SK-N-SH (cell line): ENCODE measurements around the gene TMEM212. TPM values are rescaled to one million over a fixed set of nuclear protein-coding genes. Genes with fewer than 3 reads are reported as not detected.

Source experiments
- CTCF ChIA-PET: fragments of 300-600, 350-600 bp; formaldehyde crosslinking; extraction: SDS; loops from one replicate; lab custom pipeline; 2021; lab: Yijun Ruan, JAX
- POLR2A ChIA-PET: fragments of 350-600 bp; sonication (Branson Sonifier 250); formaldehyde crosslinking; extraction: SDS; loops from one replicate; lab custom pipeline; 2020; ENCODE audit warnings: antibody characterized with exemption, inconsistent platforms; lab: Yijun Ruan, JAX
- DNase-seq: peaks from one replicate; pipeline ENCODE4 v3.0.0; 2012
- H2AFZ ChIP-seq: fragments of 200-600 bp; sonication (generic); 2 replicates; pipeline ENCODE4 v1.8.1; 2016; ENCODE audit warnings: antibody characterized with exemption, mild to moderate bottlenecking, low read depth
- H3F3A ChIP-seq: fragments of 200-600 bp; sonication (generic); replicated peaks from 2 replicates; pipeline ENCODE3; 2016; ENCODE audit warnings: antibody characterized with exemption, mild to moderate bottlenecking; ENCODE audit not compliant: insufficient read depth
- H3K27ac ChIP-seq, 2 experiments: fragments of 200-500 bp in 1 of 2; fragments of 200-600 bp in 1 of 2; sonication (Bioruptor generic) in 1 of 2; sonication (generic), shearing (Covaris generic) in 1 of 2; 2 replicates each; pipeline versions ENCODE4 v1.5.1 to v1.6.1; 2014 to 2016; ENCODE audit warnings: low read depth in 2 of 2, inconsistent platforms in 1 of 2, low read length in 1 of 2, mild to moderate bottlenecking in 1 of 2, mixed read lengths in 1 of 2
- H3K27me3 ChIP-seq: fragments of 200-600 bp; sonication (generic), shearing (Covaris generic); 2 replicates; pipeline ENCODE4 v1.6.1; 2016; ENCODE audit warnings: mixed run types; ENCODE audit not compliant: insufficient read depth
- H3K36me3 ChIP-seq, 2 experiments: fragments of 200-500 bp in 1 of 2; fragments of 200-600 bp in 1 of 2; sonication (Bioruptor generic) in 1 of 2; sonication (generic) in 1 of 2; replicated peaks in 1 of 2; 2 replicates each; pipeline versions ENCODE3 to v1.5.1; 2014 to 2016; ENCODE audit warnings: low read length in 1 of 2, mild to moderate bottlenecking in 1 of 2; ENCODE audit not compliant: insufficient read depth in 2 of 2, control insufficient read depth in 1 of 2
- H3K4me1 ChIP-seq, 2 experiments: fragments of 200-500 bp in 1 of 2; fragments of 200-600 bp in 1 of 2; sonication (Bioruptor generic) in 1 of 2; sonication (generic), shearing (Covaris generic) in 1 of 2; 2 replicates each; pipeline versions ENCODE4 v1.5.1 to v1.6.1; 2014 to 2016; ENCODE audit warnings: low read depth in 1 of 2, low read length in 1 of 2, mixed run types in 1 of 2; ENCODE audit not compliant: insufficient read depth in 2 of 2, control insufficient read depth in 1 of 2
- H3K4me2 ChIP-seq: fragments of 200-600 bp; sonication (generic), shearing (Covaris generic); 2 replicates; pipeline ENCODE4 v1.6.1; 2017; ENCODE audit warnings: mixed run types
- H3K4me3 ChIP-seq, 2 experiments: fragments of 200-500 bp in 1 of 2; fragments of 200-600 bp in 1 of 2; sonication (Bioruptor generic) in 1 of 2; sonication (generic), shearing (Covaris generic) in 1 of 2; 2 replicates each; pipeline versions ENCODE4 v1.5.1 to v1.8.1; 2014 to 2016; ENCODE audit warnings: low read depth in 2 of 2, inconsistent platforms in 1 of 2, low read length in 1 of 2, mild to moderate bottlenecking in 1 of 2, mixed read lengths in 1 of 2, moderate library complexity in 1 of 2
- H3K79me2 ChIP-seq: fragments of 200-600 bp; sonication (generic); 2 replicates; pipeline ENCODE4 v1.8.1; 2017; ENCODE audit warnings: mild to moderate bottlenecking; ENCODE audit not compliant: insufficient read depth
- H3K9ac ChIP-seq: fragments of 200-600 bp; sonication (generic); 2 replicates; pipeline ENCODE4 v1.6.1; 2017; ENCODE audit warnings: mixed run types
- H3K9me2 ChIP-seq: fragments of 200-600 bp; sonication (generic); 2 replicates; pipeline ENCODE4 v1.6.1; 2017; ENCODE audit warnings: mixed run types
- H3K9me3 ChIP-seq: fragments of 200-600 bp; sonication (generic); 2 replicates; pipeline ENCODE4 v1.6.1; 2017; ENCODE audit warnings: mixed run types, mild to moderate bottlenecking, moderate library complexity
- H4K20me1 ChIP-seq: fragments of 200-600 bp; sonication (generic); 2 replicates; pipeline ENCODE4 v1.6.1; 2017; ENCODE audit warnings: mild to moderate bottlenecking, mixed run types; ENCODE audit not compliant: insufficient read depth
- ELF1 ChIP-seq: IDR thresholded peaks from 2 replicates; pipeline ENCODE4 v1.4.0; 2012
- EP300 ChIP-seq, 2 experiments: IDR thresholded peaks; 2 replicates each; pipeline versions ENCODE4 v1.4.0 to v1.6.1; 2012; ENCODE audit warnings: borderline replicate concordance in 1 of 2, low read depth in 1 of 2, low read length in 1 of 2
- EZH2phosphoT487 ChIP-seq: fragments of 200-600 bp; sonication (generic); IDR thresholded peaks from 2 replicates; pipeline ENCODE4 v1.6.1; 2017; ENCODE audit warnings: low read depth, mixed run types, mild to moderate bottlenecking, antibody characterized with exemption, moderate library complexity, borderline replicate concordance
- FOSL2 ChIP-seq: IDR thresholded peaks from 2 replicates; pipeline ENCODE4 v1.4.0; 2012; ENCODE audit warnings: low read depth, mild to moderate bottlenecking, moderate library complexity, borderline replicate concordance
- GABPA ChIP-seq: IDR thresholded peaks from 2 replicates; pipeline ENCODE4 v1.4.0; 2012; ENCODE audit warnings: low read depth, mild to moderate bottlenecking
- GATA2 ChIP-seq: sonication (generic); formaldehyde crosslinking; IDR thresholded peaks from 2 replicates; pipeline ENCODE4 v1.5.0; 2020; ENCODE audit warnings: mild to moderate bottlenecking, missing genetic modification reagents
- IRF3 ChIP-seq: fragments of 150-350 bp; IDR thresholded peaks from 2 replicates; pipeline ENCODE4 v1.6.1; 2016; ENCODE audit warnings: mild to moderate bottlenecking, low read depth, low read length
- JUND ChIP-seq: IDR thresholded peaks from 2 replicates; pipeline ENCODE4 v1.4.0; 2012
- MAX ChIP-seq: IDR thresholded peaks from 2 replicates; pipeline ENCODE4 v1.4.0; 2012; ENCODE audit warnings: low read depth
- MEF2A ChIP-seq: IDR thresholded peaks from 2 replicates; pipeline ENCODE4 v1.4.0; 2012; ENCODE audit warnings: low read depth, borderline replicate concordance
- MXI1 ChIP-seq: IDR thresholded peaks from 2 replicates; pipeline ENCODE4 v1.6.1; 2012; ENCODE audit warnings: mild to moderate bottlenecking, low read depth, low read length, improper control_type of control experiment
- RAD21 ChIP-seq: IDR thresholded peaks from 2 replicates; pipeline ENCODE4 v1.6.1; 2012; ENCODE audit warnings: mild to moderate bottlenecking, low read length
- RFX5 ChIP-seq: IDR thresholded peaks from 2 replicates; pipeline ENCODE4 v1.6.1; 2012; ENCODE audit warnings: mild to moderate bottlenecking, improper control_type of control experiment, low read length
- RXRA ChIP-seq: IDR thresholded peaks from 2 replicates; pipeline ENCODE4 v1.4.0; 2012; ENCODE audit warnings: low read depth, mild to moderate bottlenecking, borderline replicate concordance
- SIN3A ChIP-seq: IDR thresholded peaks from 2 replicates; pipeline ENCODE4 v1.6.1; 2012; ENCODE audit warnings: low read depth, mild to moderate bottlenecking, low read length, moderate library complexity, borderline replicate concordance
- TCF12 ChIP-seq: IDR thresholded peaks from 2 replicates; pipeline ENCODE4 v1.4.0; 2012
- TEAD4 ChIP-seq: IDR thresholded peaks from 2 replicates; pipeline ENCODE4 v1.4.0; 2012; ENCODE audit warnings: mild to moderate bottlenecking, borderline replicate concordance; ENCODE audit not compliant: insufficient read depth
- USF1 ChIP-seq: IDR thresholded peaks from 2 replicates; pipeline ENCODE4 v1.4.0; 2012; ENCODE audit warnings: low read depth, borderline replicate concordance
- YY1 ChIP-seq: IDR thresholded peaks from 2 replicates; pipeline ENCODE4 v1.4.0; 2012; ENCODE audit warnings: low read depth, mild to moderate bottlenecking
- WGBS: methylation state at CpG from one replicate; pipeline ENCODE4 v1.1.6; 2017; ENCODE audit warnings: low lambda C conversion rate; 5-methylcytosine and 5-hydroxymethylcytosine counted together
- polyA plus RNA-seq, 3 experiments: library from polyadenylated mRNA; depleted of rRNA; stranded (reverse); fragments of >200 nt; gene quantifications; 2 replicates each; pipeline ENCODE4 v1.2.3, GENCODE V29; 2012
- TF ChIP-seq, protein P1 (sequence below): IDR thresholded peaks from 2 replicates; pipeline ENCODE4; 2012
- TF ChIP-seq, protein P2 (sequence below): IDR thresholded peaks from 2 replicates; pipeline ENCODE4 v1.4.0; 2012; ENCODE audit warnings: low read depth, borderline replicate concordance
- TF ChIP-seq, protein P3 (sequence below): fragments of 150-350 bp; IDR thresholded peaks from 2 replicates; pipeline ENCODE4 v1.6.1; 2017; ENCODE audit warnings: antibody characterized with exemption, low read length, low read depth, borderline replicate concordance
- TF ChIP-seq, protein P4 (sequence below): IDR thresholded peaks from 2 replicates; pipeline ENCODE4 v1.6.1; 2012; ENCODE audit warnings: mild to moderate bottlenecking, low read depth, low read length, moderate library complexity

Gene TMEM212
- polyA plus RNA-seq, 1 of the 3 experiments (the other 2 are of a cell fraction) = not detected

DNA sequence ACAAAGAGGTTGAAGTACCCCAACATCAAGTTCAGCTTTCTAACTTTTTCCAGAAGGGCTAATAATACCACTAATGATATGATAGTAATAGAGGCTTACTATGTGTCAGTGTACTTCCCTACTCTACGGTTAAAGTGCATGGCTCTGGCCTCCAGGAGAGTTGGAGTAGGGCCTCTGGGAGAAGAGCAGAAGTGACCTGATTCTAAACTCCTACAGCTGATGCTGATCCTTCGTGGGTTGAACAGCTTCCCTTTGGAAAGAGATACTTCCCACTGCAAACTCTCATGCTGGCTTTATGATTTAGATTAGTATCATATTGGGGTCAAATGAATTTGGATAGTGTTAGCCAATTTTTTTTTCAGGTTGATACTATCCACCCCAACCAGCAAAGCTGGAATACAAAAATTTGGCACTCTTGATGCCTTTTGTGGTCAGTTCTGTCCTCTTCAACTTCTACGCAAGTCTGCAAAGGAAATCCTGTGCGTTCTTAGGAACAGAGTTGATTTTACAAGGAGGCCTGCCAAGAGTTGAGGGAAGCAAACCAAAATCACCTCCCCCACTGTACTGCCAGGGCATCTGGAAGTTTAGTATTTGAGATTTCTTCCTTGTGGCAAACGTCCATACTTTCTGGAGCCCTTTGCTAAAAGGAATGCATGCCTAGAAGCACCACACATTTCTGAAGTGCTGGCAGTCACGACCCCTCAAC lies 17.8 kb downstream of the TMEM212 start:
- WGBS = 60% methylated on average over 6 of the region's 6 CpGs
- H2AFZ ChIP-seq = peak overlapping the region; percentile 37; the same call in 1 of the 2 replicates
- H3K4me1 ChIP-seq = peaks cover 0 to 11% of the 10 kb centered on the region in 2 experiments; a peak in 1 of 4 replicates
- no peak overlapping the region for H3K4me2 ChIP-seq
- H3K27me3 ChIP-seq = no peaks in the 10 kb centered on the region
- H3K79me2 ChIP-seq = no peaks in the 10 kb centered on the region
- peak overlapping the region; percentile 40 to 67 for H3K27ac ChIP-seq
- no peak overlapping the region for H3K9ac ChIP-seq
- H3F3A ChIP-seq = no peaks in the 10 kb centered on the region
- no peaks in the 10 kb centered on the region for H3K9me2 ChIP-seq
- CTCF ChIA-PET = no interaction called here
- no peaks in the 10 kb centered on the region for H4K20me1 ChIP-seq
- no peak overlapping the region for H3K4me3 ChIP-seq
- H3K9me3 ChIP-seq = 0 out of 2 replicates have a peak, but pooled peaks cover under 1% of the 10 kb centered on the region
- H3K36me3 ChIP-seq = no peaks in the 10 kb centered on the region
- POLR2A ChIA-PET = no interaction called here
- no peak for DNase-seq
- TF ChIP-seq RXRA (0 out of 2 replicates have a peak, but pooled peaks have one; percentile 42), EP300 (IDR thresholded peaks at IDR 0.05; ENCODE audit: borderline replicate concordance in 1 of 2, low read depth in 1 of 2, low read length in 1 of 2) (no peak), IRF3 (no peak), JUND (no peak), MXI1 (no peak), TEAD4 (no peak; the same call in 1 of the 2 replicates), SIN3A (peak; percentile 22; the same call in 1 of the 2 replicates), TCF12 (peak; percentile 70), MAX (no peak), ELF1 (no peak), YY1 (no peak), GATA2 (CRISPR knock-in tag) (no peak), RAD21 (no peak), MEF2A (no peak), FOSL2 (no peak), EZH2phosphoT487 (no peak), GABPA (no peak), RFX5 (no peak), USF1 (no peak)
- TF ChIP-seq, protein P1, sequence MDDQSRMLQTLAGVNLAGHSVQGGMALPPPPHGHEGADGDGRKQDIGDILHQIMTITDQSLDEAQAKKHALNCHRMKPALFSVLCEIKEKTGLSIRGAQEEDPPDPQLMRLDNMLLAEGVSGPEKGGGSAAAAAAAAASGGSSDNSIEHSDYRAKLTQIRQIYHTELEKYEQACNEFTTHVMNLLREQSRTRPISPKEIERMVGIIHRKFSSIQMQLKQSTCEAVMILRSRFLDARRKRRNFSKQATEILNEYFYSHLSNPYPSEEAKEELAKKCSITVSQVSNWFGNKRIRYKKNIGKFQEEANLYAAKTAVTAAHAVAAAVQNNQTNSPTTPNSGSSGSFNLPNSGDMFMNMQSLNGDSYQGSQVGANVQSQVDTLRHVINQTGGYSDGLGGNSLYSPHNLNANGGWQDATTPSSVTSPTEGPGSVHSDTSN = no peak
- TF ChIP-seq, protein P2, sequence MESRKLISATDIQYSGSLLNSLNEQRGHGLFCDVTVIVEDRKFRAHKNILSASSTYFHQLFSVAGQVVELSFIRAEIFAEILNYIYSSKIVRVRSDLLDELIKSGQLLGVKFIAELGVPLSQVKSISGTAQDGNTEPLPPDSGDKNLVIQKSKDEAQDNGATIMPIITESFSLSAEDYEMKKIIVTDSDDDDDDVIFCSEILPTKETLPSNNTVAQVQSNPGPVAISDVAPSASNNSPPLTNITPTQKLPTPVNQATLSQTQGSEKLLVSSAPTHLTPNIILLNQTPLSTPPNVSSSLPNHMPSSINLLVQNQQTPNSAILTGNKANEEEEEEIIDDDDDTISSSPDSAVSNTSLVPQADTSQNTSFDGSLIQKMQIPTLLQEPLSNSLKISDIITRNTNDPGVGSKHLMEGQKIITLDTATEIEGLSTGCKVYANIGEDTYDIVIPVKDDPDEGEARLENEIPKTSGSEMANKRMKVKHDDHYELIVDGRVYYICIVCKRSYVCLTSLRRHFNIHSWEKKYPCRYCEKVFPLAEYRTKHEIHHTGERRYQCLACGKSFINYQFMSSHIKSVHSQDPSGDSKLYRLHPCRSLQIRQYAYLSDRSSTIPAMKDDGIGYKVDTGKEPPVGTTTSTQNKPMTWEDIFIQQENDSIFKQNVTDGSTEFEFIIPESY = no peak
- TF ChIP-seq, protein P3, sequence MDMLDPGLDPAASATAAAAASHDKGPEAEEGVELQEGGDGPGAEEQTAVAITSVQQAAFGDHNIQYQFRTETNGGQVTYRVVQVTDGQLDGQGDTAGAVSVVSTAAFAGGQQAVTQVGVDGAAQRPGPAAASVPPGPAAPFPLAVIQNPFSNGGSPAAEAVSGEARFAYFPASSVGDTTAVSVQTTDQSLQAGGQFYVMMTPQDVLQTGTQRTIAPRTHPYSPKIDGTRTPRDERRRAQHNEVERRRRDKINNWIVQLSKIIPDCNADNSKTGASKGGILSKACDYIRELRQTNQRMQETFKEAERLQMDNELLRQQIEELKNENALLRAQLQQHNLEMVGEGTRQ = no peak
- TF ChIP-seq, protein P4, sequence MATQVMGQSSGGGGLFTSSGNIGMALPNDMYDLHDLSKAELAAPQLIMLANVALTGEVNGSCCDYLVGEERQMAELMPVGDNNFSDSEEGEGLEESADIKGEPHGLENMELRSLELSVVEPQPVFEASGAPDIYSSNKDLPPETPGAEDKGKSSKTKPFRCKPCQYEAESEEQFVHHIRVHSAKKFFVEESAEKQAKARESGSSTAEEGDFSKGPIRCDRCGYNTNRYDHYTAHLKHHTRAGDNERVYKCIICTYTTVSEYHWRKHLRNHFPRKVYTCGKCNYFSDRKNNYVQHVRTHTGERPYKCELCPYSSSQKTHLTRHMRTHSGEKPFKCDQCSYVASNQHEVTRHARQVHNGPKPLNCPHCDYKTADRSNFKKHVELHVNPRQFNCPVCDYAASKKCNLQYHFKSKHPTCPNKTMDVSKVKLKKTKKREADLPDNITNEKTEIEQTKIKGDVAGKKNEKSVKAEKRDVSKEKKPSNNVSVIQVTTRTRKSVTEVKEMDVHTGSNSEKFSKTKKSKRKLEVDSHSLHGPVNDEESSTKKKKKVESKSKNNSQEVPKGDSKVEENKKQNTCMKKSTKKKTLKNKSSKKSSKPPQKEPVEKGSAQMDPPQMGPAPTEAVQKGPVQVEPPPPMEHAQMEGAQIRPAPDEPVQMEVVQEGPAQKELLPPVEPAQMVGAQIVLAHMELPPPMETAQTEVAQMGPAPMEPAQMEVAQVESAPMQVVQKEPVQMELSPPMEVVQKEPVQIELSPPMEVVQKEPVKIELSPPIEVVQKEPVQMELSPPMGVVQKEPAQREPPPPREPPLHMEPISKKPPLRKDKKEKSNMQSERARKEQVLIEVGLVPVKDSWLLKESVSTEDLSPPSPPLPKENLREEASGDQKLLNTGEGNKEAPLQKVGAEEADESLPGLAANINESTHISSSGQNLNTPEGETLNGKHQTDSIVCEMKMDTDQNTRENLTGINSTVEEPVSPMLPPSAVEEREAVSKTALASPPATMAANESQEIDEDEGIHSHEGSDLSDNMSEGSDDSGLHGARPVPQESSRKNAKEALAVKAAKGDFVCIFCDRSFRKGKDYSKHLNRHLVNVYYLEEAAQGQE = no peak
